GM18909 (cell line): ENCODE results near the gene SPAG16.

Source experiments
- ATAC-seq: cut with Tn5 transposase; IDR thresholded peaks from one replicate; pipeline ENCODE4 v1.9.1; 2021; ENCODE audit warnings: mild to moderate bottlenecking; ENCODE audit not compliant: unreplicated experiment, poor library complexity

The SPAG16 gene

DNA sequence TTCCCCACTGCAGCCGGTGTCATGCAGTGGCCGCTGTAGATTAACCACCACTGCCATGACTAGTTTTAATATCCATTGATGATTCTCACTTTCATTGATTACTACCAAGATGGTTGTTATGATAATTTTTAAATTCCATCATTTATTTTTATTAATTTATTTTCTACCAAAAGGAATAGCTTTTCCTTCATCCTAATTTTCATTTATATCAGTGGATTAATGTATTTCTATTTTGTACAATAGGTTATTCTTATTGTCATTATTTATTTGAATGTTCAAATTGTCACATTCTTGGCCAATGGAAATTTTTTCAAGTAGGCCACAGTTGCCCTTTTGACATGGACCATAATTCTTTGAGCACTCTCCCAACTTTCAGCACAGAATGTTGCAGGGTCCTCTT lies 751.7 kb downstream of the SPAG16 start:
- ATAC-seq = no peak

DNA sequence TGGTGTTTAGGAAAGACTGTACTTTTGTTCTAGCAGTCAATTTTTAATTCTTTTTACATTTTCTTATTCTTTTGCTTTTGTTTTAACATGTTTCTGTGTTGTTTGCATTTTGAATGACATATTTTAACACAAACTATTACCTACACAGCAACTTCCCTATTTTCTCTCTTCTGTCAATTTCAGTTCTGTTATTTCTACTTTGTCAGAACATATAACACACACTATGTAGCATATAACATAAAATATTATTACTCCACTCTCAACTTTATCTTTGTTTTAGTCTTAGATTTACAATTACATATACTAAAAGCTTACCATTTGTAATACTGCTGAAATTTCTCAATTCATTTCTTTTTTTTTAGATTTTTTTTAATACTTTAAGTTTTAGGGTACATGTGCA lies 753.9 kb downstream of the SPAG16 start:
- no peak for ATAC-seq

DNA sequence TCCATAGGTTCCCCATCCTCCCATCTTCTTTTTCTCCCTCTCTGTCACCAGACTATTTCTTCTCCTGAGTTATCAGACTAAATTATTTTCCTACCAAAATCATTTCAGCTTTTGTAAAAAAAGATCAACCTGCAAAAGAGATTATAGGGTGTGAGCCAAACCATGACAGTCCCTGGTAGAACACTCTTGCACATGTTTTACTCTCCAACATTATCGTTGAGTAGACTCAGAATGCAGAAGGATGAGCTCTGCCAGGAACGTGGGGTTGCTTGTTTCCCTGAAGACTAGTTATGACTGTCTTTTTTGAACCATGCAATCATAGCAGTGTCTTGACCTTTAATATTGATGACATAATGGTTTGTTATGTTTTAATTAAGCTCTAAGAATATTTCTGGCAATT lies 766.5 kb downstream of the SPAG16 start:
- no peak for ATAC-seq

DNA sequence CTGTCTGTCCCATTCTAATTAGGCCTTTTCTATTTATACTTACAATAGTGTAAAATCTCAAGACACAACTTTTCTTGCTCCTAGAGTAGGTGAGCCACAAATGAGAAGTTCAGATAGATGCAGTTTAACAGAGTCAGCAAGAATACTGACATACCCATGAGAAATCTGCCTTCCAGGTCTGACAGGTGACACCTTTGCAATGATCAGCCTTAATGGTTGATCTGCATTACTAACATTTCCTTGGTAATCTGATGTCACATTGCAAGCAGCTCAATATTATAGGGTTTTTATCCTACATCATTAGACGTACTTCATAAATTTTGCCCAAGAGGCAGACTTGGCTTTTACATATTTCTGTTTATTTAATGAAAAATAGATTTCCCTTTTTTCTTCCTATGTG lies 767.3 kb downstream of the SPAG16 start:
- ATAC-seq = no peak

DNA sequence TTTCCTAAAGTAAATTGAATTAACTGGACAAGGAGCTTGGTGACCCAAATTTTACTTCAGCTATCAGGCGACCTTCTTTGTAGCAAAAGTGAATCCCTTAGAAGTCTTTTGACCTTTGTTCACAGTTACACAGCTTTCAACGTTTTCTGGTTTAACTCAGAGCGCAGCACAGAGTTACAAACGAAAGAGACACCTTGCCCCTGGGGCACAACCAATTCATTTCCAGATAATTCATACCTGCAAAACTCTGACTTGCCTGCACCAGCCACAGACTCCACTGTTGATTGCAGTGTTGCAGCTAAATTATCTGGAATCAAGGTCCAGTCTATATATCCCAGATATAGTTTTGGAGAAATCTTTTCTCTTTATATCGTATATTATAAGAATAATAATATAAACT lies 768.0 kb downstream of the SPAG16 start:
- no peak for ATAC-seq

DNA sequence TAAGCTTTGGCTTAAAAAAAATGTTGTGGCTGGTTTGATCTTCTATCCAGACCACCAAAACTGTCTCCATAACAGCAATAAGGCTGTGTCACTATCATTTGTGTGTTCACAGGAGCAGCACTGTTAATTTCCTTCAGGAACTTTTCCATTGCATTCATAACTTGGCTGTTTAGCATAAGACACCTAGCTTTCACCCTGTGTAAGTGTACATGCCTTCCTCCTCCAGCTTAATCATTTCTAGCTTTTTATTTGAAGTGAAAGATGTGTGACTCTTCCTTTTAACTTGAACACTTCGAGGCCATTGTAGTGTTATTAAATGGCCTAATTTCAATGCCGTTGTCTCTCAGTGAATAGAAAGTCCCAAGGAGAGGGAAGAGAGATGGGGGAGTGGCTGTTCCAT lies 773.7 kb downstream of the SPAG16 start:
- ATAC-seq = no peak

DNA sequence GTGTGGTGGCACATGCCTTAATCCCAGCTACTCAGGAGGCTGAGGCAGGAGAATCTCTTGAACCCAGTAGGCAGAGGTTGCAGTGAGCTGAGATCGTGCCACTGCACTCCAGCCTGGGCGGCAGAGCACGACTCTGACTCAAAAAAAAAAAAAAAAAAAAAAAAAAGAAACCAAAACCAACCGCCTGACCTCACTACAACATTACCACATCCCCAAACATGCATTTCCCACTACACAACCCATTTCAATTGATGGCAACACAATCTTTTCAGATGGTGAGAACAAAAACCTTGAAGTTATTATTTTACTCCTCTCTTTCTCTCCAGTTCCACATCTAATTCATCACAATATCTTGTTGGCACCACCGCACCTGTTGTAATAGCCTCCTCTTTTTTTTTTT lies 778.0 kb downstream of the SPAG16 start:
- peak; percentile 54 for ATAC-seq

DNA sequence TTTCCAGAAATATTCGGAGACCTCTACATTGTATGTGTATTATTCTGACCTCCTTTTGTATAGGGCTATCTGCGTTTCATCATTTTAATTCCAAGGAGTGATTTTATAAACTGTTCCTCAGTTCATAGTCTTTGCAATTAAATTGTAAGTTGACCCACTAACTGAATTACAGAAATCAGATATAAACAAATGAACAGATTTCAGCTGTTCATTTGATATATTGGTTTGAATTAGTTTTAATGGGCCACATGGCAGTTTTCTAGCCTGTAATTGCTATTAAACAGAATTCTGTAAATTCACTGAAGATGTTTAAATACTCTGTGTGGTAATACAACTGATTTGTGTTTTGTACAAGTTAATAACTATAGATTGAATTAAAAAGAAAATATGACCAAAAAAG lies 780.2 kb downstream of the SPAG16 start:
- no peak for ATAC-seq

DNA sequence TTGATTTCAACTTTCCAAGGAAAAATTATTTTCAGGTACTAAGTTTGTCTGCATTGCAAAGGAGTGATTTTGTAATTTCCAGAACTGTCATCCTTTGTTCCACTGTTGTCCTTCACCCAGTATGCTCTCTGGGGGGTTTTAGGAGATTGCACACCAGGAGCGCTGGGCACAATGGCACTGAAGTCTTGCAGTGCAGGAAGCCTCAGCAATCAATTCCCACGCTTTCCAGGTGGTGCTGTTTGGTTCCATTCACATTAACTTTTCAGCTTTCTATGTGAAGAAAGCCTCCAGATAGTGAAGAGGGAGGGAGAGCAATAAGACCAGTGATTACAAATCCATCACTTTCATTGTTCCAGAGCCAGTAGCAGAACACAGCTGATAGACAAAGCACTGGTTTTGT lies 782.6 kb downstream of the SPAG16 start:
- no peak for ATAC-seq

DNA sequence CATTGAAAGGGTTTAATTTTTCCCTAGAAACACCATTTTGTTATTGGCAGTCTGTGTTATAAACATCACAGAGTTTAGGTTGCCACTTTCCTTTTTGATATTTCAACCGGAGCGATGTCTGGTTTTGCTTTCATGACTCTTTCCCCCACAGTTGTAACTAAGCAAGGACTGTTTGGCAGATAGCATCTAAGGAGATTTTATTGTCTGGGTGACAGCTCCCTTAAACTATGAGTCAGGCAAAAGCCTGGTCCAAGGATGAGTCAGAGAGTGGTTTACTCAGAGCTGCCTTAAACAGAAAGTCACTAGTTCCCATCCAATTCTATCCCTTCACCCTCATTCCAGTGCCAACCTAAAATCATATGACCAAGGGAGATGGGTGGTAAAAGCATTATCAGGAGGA lies 785.0 kb downstream of the SPAG16 start:
- peak; percentile 76 for ATAC-seq

DNA sequence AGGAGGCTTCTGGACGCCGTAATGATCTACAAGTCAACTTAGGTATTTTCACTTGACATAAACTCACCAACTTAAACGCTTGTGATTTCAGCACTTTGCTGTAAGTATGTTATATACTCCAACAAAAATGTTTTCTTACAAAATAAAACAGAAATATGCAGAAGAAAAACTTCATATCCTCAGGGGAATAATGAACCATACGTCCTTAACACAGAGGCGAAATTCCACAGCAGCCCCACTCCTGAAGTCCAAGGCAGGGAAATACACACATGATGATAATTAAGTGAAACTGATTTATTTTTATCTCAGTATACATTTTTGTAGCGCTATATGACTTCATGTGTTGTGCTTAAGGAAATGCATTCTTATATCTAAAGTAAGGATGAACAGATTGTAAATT lies 791.2 kb downstream of the SPAG16 start:
- no peak for ATAC-seq

DNA sequence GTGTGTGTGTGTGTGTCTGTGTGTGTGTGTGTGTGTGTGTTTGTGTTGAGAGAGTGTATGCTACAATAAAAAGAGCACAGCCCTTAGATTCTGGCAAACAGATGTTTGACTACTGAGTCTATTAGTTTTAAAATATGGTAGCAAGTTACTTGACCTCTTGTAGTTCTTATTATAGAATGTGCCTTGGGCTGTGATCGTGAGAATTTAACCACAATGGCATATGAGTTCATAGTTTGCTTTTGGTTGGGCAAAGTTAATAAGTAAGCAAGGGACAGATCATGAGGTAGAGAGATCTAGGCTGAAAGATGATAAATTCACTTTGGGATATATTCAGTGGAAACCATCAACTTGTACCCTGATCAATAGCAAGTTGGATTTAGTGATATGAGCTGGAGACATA lies 792.3 kb downstream of the SPAG16 start:
- ATAC-seq = peak; percentile 92

DNA sequence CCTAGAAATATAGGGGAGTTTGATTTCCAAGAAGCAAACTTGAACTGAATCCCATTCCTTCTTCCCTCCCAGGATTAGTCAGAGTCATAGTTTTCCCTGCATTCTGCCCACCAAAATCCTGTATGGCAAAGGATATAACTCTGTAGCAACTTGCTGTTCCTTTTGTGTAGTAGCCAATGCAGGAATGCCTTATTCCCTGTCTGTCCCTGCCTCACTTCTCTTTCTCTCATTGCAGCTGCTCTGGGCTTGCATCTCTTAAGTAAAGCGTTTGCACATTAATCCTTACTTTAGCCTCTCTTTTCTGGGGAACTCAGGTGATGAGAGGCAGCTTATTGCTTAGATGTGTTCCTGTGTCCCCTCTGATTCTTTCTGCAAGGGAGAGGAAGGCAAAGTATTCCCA lies 793.5 kb downstream of the SPAG16 start:
- no peak for ATAC-seq

DNA sequence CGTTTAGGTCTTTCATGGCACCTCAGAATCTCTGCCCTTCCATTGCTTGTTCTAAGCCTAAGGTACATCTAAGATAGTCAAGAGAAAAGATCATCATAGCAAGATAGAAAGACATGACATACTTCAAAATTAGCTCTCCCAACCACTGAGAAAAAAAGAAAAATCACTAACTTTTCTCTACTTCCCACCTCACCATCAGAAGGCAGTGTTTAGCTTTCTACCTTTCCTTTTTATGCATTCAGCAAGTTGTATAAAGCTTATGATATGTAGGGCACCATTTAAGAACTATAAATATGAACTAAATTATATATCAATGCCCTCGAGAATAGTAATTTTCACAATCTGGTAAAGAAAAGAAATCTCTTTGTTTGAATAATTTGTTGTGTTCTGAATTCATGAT lies 794.8 kb downstream of the SPAG16 start:
- ATAC-seq = no peak

DNA sequence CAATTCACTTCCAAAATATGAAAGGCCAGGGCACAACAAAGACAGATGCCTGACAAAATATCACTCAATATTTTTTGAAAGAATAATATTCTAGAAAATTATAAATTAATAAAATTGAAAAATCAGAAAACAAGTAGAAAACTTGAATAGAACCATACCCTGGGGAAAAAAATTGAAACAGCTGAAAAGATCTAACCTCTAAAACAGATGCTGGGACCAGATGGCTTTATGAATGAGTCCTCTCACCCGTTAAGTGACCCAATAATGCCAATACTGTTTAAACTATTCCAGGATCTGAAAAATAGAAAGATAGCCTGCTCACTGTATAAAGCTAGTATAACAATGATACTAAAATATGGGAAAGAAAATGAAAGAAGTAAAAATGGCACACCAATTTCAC lies 804.3 kb downstream of the SPAG16 start:
- no peak for ATAC-seq

DNA sequence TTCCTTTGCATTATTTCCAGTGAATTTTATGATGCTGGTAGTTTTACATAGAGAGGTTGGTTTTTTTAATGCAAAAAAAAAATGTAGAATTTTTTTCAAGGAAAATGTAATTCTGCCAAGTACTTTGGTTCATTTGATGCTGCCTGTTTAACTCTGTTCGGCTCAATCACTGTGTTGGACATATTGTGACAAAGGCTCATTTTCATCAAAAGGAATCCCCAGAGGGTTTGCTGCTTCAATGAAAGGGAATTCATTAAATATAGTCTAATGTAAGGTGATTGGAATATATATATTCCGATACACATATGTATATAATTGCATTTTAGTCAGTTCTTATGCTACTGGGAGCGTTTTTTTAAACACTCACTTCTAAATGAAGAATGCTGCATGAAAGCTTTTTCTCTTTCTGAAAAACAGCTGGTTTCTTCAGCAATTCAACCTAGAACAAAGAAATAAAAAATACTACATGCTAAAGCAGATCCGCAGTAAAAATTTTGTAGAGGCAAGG lies 812.0 kb downstream of the SPAG16 start:
- no peak for ATAC-seq

DNA sequence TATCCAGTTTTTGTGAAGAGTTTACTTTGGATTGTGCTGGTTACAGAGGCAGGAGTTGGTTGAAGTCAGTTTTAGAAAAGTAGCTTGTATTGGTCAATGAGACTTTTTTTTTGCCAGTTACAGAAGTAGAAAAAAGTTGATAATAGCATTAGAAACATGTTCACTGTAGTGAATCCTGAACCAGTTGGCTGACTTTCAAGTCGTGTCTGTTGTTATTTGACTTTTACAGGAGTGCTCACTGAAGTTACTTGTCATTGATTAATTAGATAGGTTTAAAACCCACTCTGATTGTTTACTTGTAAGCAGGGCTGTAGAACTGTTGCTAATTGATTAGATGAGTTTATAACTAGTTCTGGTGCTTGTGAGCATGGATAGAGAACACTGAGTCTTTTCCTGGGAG lies 814.5 kb downstream of the SPAG16 start:
- no peak for ATAC-seq

DNA sequence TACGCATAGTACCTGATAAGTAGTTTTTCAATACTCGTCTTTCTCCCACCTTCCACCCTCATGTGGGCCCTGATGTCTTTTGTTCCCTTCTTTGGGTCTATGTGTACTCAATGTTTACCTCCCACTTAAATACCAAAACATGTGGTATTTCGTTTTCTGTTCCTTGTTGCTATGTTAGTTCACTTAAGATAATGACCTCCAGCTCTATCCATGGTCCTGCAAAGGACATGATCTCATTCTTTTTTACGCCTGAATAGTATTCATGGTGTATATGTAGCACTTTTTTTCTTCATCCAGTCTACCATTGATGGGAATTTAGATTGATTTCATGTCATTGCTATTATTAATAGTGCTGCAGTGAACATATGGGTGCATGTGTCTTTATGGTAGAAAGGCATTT lies 816.2 kb downstream of the SPAG16 start:
- ATAC-seq = no peak

DNA sequence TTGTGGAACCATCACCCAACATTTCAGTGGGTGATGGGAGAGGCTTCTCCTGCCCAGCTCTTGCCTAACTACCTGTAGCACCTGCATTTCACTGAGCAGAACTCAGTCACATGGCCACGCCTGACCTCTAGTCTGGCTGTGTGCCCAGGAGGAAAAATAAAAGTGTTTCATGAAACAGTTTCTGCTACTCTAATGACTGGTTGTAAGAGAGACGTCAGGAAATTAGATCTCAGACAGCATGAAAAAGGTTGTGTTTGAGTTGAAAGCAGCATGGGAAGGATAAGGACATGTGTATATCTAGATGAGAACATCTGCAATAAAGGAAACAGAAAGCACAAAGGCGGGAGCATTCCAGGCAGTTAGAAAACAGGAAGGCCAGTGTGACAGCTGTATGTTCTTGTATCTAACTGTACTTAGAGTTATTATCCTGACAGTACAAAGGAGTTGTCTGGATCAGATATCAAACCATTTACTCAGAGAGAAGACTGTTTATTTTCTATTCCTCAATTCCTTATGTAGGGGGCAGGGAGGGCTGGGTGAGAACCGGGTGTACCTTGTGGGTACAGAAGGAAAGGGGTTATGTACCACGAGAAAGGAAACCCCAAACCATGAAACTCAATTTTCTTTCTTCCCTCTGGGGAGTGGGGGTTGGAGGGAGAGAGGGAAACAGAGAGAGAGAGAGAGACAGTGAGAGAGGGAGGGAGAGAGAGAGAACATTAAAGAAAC lies 819.2 kb downstream of the SPAG16 start:
- no peak for ATAC-seq

DNA sequence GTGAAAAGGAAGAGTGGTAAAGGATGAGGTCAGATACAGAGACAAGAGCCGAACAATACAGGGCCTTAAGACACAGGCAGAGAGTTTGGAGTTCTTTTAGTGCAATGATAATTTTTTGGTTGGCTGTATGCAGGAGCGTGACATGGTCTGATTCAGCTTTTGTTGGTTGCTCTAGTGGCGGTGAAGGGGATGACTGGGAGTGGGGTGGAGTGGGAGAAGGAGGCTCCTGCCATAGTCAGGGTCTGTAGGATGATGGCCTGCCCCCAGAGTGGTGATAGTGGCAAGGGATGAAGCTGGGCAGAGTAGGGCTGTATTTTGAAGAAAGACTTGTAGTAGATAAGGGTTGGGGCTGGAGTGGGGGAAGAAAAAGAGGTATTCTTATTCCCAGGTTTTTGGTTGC lies 820.0 kb downstream of the SPAG16 start:
- no peak for ATAC-seq

DNA sequence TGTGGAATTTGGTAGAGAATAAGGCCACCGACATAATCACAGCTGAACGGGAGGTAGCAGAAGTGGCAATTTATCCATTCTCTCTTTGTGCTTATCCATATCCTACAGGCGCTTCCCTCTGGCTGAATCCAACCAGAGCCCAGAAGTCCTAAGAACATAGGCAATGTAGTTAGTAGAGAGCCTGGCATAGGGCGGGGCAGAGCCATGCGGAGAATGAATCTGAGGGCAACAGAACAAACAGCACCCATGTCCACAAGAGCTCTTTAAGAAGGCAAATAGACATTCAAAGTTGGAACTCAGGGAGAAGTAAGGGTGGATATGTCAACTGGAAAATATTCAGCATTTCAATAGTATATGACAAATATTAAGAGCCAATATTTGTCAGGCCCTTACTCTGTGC lies 820.7 kb downstream of the SPAG16 start:
- ATAC-seq = no peak

DNA sequence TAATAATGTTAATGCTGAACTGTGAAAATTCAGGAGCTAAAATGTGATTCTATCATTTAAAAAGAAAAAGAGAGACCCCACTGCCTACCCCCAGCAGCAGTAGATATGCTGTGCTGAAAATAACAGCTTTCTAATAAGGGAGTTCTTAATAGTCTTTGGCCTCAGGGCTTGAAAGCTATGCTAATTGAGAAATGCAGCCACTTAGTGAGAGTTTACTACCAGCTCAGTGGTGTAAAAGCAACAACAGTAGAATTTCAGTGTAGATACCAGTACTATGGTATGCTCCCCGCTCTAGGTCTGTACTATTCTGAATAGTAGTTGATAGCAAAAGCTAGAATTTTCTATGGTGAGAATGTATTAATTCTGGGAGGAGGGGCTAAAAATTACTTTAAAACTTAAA lies 823.5 kb downstream of the SPAG16 start:
- ATAC-seq = no peak

DNA sequence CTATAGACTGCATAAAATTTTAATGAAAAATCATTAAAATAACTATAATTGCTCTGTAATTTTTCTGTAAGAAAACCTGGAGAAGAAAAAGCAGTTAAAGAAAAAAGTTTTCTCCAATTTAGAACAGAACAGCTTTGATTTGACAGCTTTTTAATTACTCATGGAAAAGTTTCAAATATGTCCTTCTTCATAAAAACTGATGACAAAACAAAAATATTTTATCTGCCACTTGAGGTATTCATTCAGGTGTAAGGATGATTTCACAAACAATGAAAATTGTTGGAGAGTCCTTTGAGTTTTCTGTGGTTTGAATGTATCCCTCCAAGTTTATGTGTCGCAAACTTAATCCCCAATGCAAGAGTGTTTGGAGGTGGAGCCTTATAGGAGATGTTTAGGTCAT lies 824.3 kb downstream of the SPAG16 start:
- ATAC-seq = no peak
